HCT116 (cell line): ENCODE data around the gene TLE7.

Experiments
- CEBPB ChIP-seq: IDR thresholded peaks from 2 replicates; pipeline ENCODE4 v1.6.1; 2012; ENCODE audit warnings: low read depth
- EZH2 ChIP-seq: fragments of 200-600 bp; sonication (generic); IDR thresholded peaks from 2 replicates; pipeline ENCODE4 v1.6.1; 2017; ENCODE audit warnings: antibody characterized with exemption, mixed run types
- FOSL1 ChIP-seq: IDR thresholded peaks from 2 replicates; pipeline ENCODE4 v1.6.1; 2012; ENCODE audit warnings: low read depth
- POLR2A ChIP-seq: IDR thresholded peaks from 2 replicates; pipeline ENCODE4 v1.7.0; 2011; ENCODE audit warnings: borderline replicate concordance; ENCODE audit not compliant: insufficient read depth, insufficient read length; ENCODE audit errors: extremely low read depth
- POLR2AphosphoS5 ChIP-seq: IDR thresholded peaks from 2 replicates; pipeline ENCODE4 v1.6.1; 2011; ENCODE audit warnings: mild to moderate bottlenecking, low read depth, low read length, moderate library complexity
- ZNF274 ChIP-seq: fragments of 200-500 bp; sonication (Bioruptor generic); IDR thresholded peaks from 2 replicates; pipeline ENCODE4 v1.6.1; 2014; ENCODE audit warnings: mild to moderate bottlenecking, low read depth, low read length, inconsistent platforms
- TF ChIP-seq, protein P1 (sequence below), 3 experiments: fragments of 200-600 bp in 1 of 3; sonication (generic) in 1 of 3; IDR thresholded peaks in 2 of 3; conservative IDR thresholded peaks in 1 of 3; 2 replicates each; pipeline ENCODE4 v1.5.1; 2012 to 2017; ENCODE audit warnings: low read depth in 2 of 3, low read length in 2 of 3, antibody characterized with exemption in 1 of 3, borderline replicate concordance in 1 of 3, control low read depth in 1 of 3, mild to moderate bottlenecking in 1 of 3, mixed read lengths in 1 of 3, mixed run types in 1 of 3, moderate library complexity in 1 of 3; ENCODE audit not compliant: insufficient read depth in 1 of 3
- TF ChIP-seq, protein P2 (sequence below): IDR thresholded peaks from 2 replicates; pipeline ENCODE4 v1.6.1; 2012; ENCODE audit warnings: low read depth
- TF ChIP-seq, protein P3 (sequence below): IDR thresholded peaks from 2 replicates; pipeline ENCODE4 v1.6.1; 2012

DNA sequence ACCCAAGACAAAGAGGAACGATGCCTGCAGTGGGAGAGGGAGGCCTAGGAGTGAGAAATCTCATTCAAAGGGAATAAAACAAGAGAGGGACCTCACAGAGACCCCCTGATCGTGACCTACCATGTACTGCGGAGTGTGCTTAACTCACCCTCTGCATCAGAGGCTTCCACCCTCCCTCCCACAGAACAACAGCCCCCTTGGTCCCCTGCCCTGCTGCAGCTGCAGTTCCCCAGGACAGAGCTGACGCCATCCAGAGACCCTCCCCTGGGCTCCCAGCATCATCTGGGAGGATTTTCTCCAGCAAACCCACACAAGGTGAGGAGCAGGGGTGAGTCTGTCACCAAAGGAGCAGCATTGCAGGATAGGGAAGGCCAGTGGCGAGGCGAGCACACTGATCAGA lies 39.8 kb downstream of the TLE7 start:
- TF ChIP-seq, protein P1, sequence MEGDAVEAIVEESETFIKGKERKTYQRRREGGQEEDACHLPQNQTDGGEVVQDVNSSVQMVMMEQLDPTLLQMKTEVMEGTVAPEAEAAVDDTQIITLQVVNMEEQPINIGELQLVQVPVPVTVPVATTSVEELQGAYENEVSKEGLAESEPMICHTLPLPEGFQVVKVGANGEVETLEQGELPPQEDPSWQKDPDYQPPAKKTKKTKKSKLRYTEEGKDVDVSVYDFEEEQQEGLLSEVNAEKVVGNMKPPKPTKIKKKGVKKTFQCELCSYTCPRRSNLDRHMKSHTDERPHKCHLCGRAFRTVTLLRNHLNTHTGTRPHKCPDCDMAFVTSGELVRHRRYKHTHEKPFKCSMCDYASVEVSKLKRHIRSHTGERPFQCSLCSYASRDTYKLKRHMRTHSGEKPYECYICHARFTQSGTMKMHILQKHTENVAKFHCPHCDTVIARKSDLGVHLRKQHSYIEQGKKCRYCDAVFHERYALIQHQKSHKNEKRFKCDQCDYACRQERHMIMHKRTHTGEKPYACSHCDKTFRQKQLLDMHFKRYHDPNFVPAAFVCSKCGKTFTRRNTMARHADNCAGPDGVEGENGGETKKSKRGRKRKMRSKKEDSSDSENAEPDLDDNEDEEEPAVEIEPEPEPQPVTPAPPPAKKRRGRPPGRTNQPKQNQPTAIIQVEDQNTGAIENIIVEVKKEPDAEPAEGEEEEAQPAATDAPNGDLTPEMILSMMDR (IDR thresholded peaks at IDR 0.05 in 2 of 3, conservative IDR thresholded peaks at IDR 0.05 in 1 of 3; ENCODE audit: borderline replicate concordance in 1 of 3, insufficient read depth in 1 of 3, low read depth in 2 of 3, low read length in 2 of 3): no peak
- TF ChIP-seq ZNF274 (no peak), POLR2AphosphoS5 (no peak), POLR2A (no peak), CEBPB (no peak), EZH2 (no peak), FOSL1 (no peak)
- TF ChIP-seq, protein P2, sequence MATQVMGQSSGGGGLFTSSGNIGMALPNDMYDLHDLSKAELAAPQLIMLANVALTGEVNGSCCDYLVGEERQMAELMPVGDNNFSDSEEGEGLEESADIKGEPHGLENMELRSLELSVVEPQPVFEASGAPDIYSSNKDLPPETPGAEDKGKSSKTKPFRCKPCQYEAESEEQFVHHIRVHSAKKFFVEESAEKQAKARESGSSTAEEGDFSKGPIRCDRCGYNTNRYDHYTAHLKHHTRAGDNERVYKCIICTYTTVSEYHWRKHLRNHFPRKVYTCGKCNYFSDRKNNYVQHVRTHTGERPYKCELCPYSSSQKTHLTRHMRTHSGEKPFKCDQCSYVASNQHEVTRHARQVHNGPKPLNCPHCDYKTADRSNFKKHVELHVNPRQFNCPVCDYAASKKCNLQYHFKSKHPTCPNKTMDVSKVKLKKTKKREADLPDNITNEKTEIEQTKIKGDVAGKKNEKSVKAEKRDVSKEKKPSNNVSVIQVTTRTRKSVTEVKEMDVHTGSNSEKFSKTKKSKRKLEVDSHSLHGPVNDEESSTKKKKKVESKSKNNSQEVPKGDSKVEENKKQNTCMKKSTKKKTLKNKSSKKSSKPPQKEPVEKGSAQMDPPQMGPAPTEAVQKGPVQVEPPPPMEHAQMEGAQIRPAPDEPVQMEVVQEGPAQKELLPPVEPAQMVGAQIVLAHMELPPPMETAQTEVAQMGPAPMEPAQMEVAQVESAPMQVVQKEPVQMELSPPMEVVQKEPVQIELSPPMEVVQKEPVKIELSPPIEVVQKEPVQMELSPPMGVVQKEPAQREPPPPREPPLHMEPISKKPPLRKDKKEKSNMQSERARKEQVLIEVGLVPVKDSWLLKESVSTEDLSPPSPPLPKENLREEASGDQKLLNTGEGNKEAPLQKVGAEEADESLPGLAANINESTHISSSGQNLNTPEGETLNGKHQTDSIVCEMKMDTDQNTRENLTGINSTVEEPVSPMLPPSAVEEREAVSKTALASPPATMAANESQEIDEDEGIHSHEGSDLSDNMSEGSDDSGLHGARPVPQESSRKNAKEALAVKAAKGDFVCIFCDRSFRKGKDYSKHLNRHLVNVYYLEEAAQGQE: no peak
- TF ChIP-seq, protein P3, sequence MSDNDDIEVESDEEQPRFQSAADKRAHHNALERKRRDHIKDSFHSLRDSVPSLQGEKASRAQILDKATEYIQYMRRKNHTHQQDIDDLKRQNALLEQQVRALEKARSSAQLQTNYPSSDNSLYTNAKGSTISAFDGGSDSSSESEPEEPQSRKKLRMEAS: no peak
